HCT116 (cell line): Measurements from ENCODE around the gene TNS2.

Experiments used
- ATF3 ChIP-seq: IDR thresholded peaks from 2 replicates; pipeline ENCODE4 v1.6.1; 2012
- CEBPB ChIP-seq: IDR thresholded peaks from 2 replicates; pipeline ENCODE4 v1.6.1; 2012; ENCODE audit warnings: low read depth
- CTCF ChIP-seq, 3 experiments: fragments of 200-600 bp in 1 of 3; sonication (generic) in 1 of 3; IDR thresholded peaks in 2 of 3; conservative IDR thresholded peaks in 1 of 3; 2 replicates each; pipeline ENCODE4 v1.5.1; 2012 to 2017; ENCODE audit warnings: low read depth in 2 of 3, low read length in 2 of 3, antibody characterized with exemption in 1 of 3, borderline replicate concordance in 1 of 3, control low read depth in 1 of 3, mild to moderate bottlenecking in 1 of 3, mixed read lengths in 1 of 3, mixed run types in 1 of 3, moderate library complexity in 1 of 3; ENCODE audit not compliant: insufficient read depth in 1 of 3
- EZH2 ChIP-seq: fragments of 200-600 bp; sonication (generic); IDR thresholded peaks from 2 replicates; pipeline ENCODE4 v1.6.1; 2017; ENCODE audit warnings: antibody characterized with exemption, mixed run types
- EZH2phosphoT487 ChIP-seq: fragments of 200-600 bp; IDR thresholded peaks from 2 replicates; pipeline ENCODE4 v1.6.1; 2018; ENCODE audit warnings: antibody characterized with exemption, borderline replicate concordance
- POLR2AphosphoS5 ChIP-seq: IDR thresholded peaks from 2 replicates; pipeline ENCODE4 v1.6.1; 2011; ENCODE audit warnings: mild to moderate bottlenecking, low read depth, low read length, moderate library complexity
- RAD21 ChIP-seq: IDR thresholded peaks from 2 replicates; pipeline ENCODE4 v1.6.1; 2012; ENCODE audit warnings: low read depth, mild to moderate bottlenecking
- REST ChIP-seq: IDR thresholded peaks from 2 replicates; pipeline ENCODE4 v1.6.1; 2012; ENCODE audit warnings: low read depth
- SIN3A ChIP-seq: IDR thresholded peaks from 2 replicates; pipeline ENCODE4 v1.6.1; 2012; ENCODE audit warnings: low read depth
- YY1 ChIP-seq: IDR thresholded peaks from 2 replicates; pipeline ENCODE4 v1.6.1; 2011; ENCODE audit warnings: low read length, low read depth, moderate library complexity, mild to moderate bottlenecking; ENCODE audit not compliant: insufficient replicate concordance; ENCODE audit errors: extremely low read depth

- TF ChIP-seq REST (no peak), ATF3 (no peak), RAD21 (no peak), CTCF (IDR thresholded peaks at IDR 0.05 in 2 of 3, conservative IDR thresholded peaks at IDR 0.05 in 1 of 3; ENCODE audit: borderline replicate concordance in 1 of 3, insufficient read depth in 1 of 3, low read depth in 2 of 3, low read length in 2 of 3) (no peak), POLR2AphosphoS5 (no peak), YY1 (no peak), EZH2 (no peak), CEBPB (no peak), EZH2phosphoT487 (no peak), SIN3A (no peak)
Measured at GRCh38 chr12:53074999-53075370, 25.1 kb downstream of the TNS2 start.
